Activated CD8-positive, alpha-beta T cell treated with anti-CD3 and anti-CD28 coated beads for 36 hours (primary cell): Measurements from ENCODE around the gene ALKBH6. TPM values are rescaled to one million over a fixed set of nuclear protein-coding genes. Genes with fewer than 3 reads are reported as not detected.

Source experiments
- ATAC-seq: fragments of 200-7000 bp; cut with Tn5 transposase; one replicate; pipeline ENCODE4 v1.10.0; 2021; ENCODE audit warnings: mild to moderate bottlenecking, moderate library complexity
- CTCF ChIA-PET: fragments of 350-600 bp; sonication (Branson Sonifier 250); formaldehyde crosslinking; loops from one replicate; lab custom pipeline; 2021; ENCODE audit warnings: antibody characterized with exemption; lab: Charles Lee
- POLR2A ChIA-PET: fragments of 350-600 bp; sonication (Branson Sonifier 250); formaldehyde crosslinking; loops from one replicate; lab custom pipeline; 2021; ENCODE audit warnings: antibody characterized with exemption; lab: Charles Lee
- DNase-seq: peaks from one replicate; pipeline ENCODE4 v3.0.0-alpha.2; 2020
- H3K27ac Mint-ChIP-seq: one replicate; pipeline ENCODE4 v1.8.0; 2021; ENCODE audit warnings: mild to moderate bottlenecking, mixed read lengths
- H3K27me3 Mint-ChIP-seq: one replicate; pipeline ENCODE4 v1.8.0; 2021; ENCODE audit warnings: mixed read lengths
- H3K36me3 Mint-ChIP-seq: one replicate; pipeline ENCODE4 v1.8.0; 2021; ENCODE audit warnings: low read depth, mixed read lengths
- H3K4me1 Mint-ChIP-seq: one replicate; pipeline ENCODE4 v1.8.0; 2021; ENCODE audit warnings: low read depth, mixed read lengths
- H3K4me3 Mint-ChIP-seq: one replicate; pipeline ENCODE4 v1.8.0; 2021; ENCODE audit warnings: mild to moderate bottlenecking, moderate library complexity, mixed read lengths
- H3K9me3 Mint-ChIP-seq: one replicate; pipeline ENCODE4 v1.8.0; 2021; ENCODE audit warnings: mixed read lengths
- intact Hi-C: fragments of 100-400 bp; cut with micrococcal nuclease; formaldehyde crosslinking; loops from one replicate; pipeline ENCODE4 v1.10.0; 2022
- total RNA-seq, 2 experiments: library from RNA; stranded (reverse); gene quantifications; one replicate each; pipeline ENCODE4 v1.2.3, GENCODE V29; 2021
- TF ChIP-seq, protein P1 (sequence below): fragments of 200-600 bp; IDR thresholded peaks from one replicate; pipeline ENCODE4 v1.8.0; 2022; ENCODE audit warnings: antibody characterized with exemption, mild to moderate bottlenecking

Gene ALKBH6
- total RNA-seq, result 10 to 100 TPM; 36.5 to 37.5 TPM

- DNase-seq (peak; percentile 100), ATAC-seq (peak; percentile 99)
- peak within 1 kb of the TSS; percentile 97 for H3K4me3 Mint-ChIP-seq
- H3K9me3 Mint-ChIP-seq, result no peaks in the 10 kb centered on the region
- peak within 1 kb of the TSS; percentile 97 for H3K27ac Mint-ChIP-seq
- TF ChIP-seq, protein P1, sequence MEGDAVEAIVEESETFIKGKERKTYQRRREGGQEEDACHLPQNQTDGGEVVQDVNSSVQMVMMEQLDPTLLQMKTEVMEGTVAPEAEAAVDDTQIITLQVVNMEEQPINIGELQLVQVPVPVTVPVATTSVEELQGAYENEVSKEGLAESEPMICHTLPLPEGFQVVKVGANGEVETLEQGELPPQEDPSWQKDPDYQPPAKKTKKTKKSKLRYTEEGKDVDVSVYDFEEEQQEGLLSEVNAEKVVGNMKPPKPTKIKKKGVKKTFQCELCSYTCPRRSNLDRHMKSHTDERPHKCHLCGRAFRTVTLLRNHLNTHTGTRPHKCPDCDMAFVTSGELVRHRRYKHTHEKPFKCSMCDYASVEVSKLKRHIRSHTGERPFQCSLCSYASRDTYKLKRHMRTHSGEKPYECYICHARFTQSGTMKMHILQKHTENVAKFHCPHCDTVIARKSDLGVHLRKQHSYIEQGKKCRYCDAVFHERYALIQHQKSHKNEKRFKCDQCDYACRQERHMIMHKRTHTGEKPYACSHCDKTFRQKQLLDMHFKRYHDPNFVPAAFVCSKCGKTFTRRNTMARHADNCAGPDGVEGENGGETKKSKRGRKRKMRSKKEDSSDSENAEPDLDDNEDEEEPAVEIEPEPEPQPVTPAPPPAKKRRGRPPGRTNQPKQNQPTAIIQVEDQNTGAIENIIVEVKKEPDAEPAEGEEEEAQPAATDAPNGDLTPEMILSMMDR, result no peak
- ChIA-PET CTCF (interaction anchor here (0.7 to 1.2 kb wide), 5 partner anchors 12 to 67 kb away, joined by 3 to 4 read pairs (median 3); partner anchors contain the start of gene THAP8), POLR2A (interaction anchor here (0.7 to 1.4 kb wide), 5 partner anchors 10 to 97 kb away, joined by 3 to 6 read pairs (median 3); partner anchors contain the start of gene SDHAF1)
- no peaks in the 10 kb centered on the region for H3K27me3 Mint-ChIP-seq
- peaks cover 27% of the 10 kb centered on the region for H3K4me1 Mint-ChIP-seq
- intact Hi-C loops, result no loop called here
- peaks cover 11% of the 10 kb centered on the region for H3K36me3 Mint-ChIP-seq
Measured at GRCh38 chr19:36014012-36014924, at the start of gene ALKBH6. Gene ALKBH6 (minus strand): TSS chr19:36014213. CDS start chr19:36013397, 816 bp downstream.

DNA sequence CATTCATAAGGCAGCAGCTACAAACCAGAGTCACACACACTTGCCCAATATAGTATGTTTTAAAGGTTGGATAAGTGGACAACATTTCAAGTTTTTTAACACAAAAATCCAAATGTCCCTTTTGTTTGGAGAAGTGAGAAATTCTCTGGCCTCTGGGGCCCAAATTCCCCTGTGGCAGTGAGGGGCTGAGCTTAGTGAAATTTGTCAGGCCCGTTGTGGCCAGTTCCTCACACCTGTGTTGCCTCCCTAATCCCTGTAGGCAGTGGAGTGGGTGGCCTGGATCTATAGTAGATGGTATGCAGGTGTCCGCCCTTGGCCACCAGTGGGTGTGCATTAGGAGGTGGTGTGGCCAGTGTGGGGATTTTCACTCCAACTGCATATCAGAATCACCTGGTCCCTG is 47.4 kb upstream of the ALKBH6 start:
- peaks cover under 1% of the 10 kb centered on the region for H3K4me1 Mint-ChIP-seq
- POLR2A ChIA-PET, result interaction anchor here (0.7 to 1.9 kb wide), 3 partner anchors 11 to 67 kb away, joined by 3 to 6 read pairs (median 3); no protein-coding TSS in a partner anchor
- no peaks in the 10 kb centered on the region for H3K27me3 Mint-ChIP-seq
- no peak for DNase-seq
- no peak overlapping the region for H3K27ac Mint-ChIP-seq
- no peaks in the 10 kb centered on the region for H3K9me3 Mint-ChIP-seq
- no peak overlapping the region for H3K4me3 Mint-ChIP-seq
- ATAC-seq, result no peak
- CTCF ChIA-PET, result interaction anchor here (0.8 to 2.2 kb wide), 8 partner anchors 32 to 118 kb away, joined by 3 to 7 read pairs (median 4); partner anchors contain the start of gene TBCB
- TF ChIP-seq, protein P1, result no peak
- peaks cover 35% of the 10 kb centered on the region for H3K36me3 Mint-ChIP-seq
- intact Hi-C loops, result no loop called here

- Mint-ChIP-seq H3K27ac (no peak overlapping the region), H3K27me3 (no peaks in the 10 kb centered on the region), H3K9me3 (no peaks in the 10 kb centered on the region), H3K36me3 (peaks cover 31% of the 10 kb centered on the region), H3K4me3 (no peak overlapping the region), H3K4me1 (peaks cover 7% of the 10 kb centered on the region)
- DNase-seq (peak; percentile 44), ATAC-seq (peak; percentile 66)
- ChIA-PET CTCF (interaction anchor here (0.7 to 2.2 kb wide), 9 partner anchors 33 to 119 kb away, joined by 3 to 7 read pairs (median 3); partner anchors contain the start of gene TBCB), POLR2A (interaction anchor here (1.2 to 1.9 kb wide), 2 partner anchors 12 to 67 kb away, joined by 3 to 6 read pairs; no protein-coding TSS in a partner anchor)
- TF ChIP-seq, protein P1, result peak; percentile 41
- intact Hi-C loops, result no loop called here
Measured at GRCh38 chr19:36060430-36060829, 46.4 kb upstream of the ALKBH6 start.

GRCh38 chr19:36059180-36059910 is 45.3 kb upstream of the ALKBH6 start:
- H3K4me3 Mint-ChIP-seq, result no peak overlapping the region
- H3K36me3 Mint-ChIP-seq, result peaks cover 28% of the 10 kb centered on the region
- H3K27me3 Mint-ChIP-seq, result no peaks in the 10 kb centered on the region
- TF ChIP-seq, protein P1, result no peak
- POLR2A ChIA-PET, result no interaction called here
- DNase-seq (no peak), ATAC-seq (no peak)
- intact Hi-C loops, result no loop called here
- CTCF ChIA-PET, result interaction anchor here (0.7 to 1.2 kb wide), 3 partner anchors 16 to 69 kb away, joined by 3 read pairs; no protein-coding TSS in a partner anchor
- no peak overlapping the region for H3K27ac Mint-ChIP-seq
- H3K9me3 Mint-ChIP-seq, result no peaks in the 10 kb centered on the region
- H3K4me1 Mint-ChIP-seq, result peaks cover 8% of the 10 kb centered on the region
